Measurements from ENCODE around the gene ACOT6.

DNA sequence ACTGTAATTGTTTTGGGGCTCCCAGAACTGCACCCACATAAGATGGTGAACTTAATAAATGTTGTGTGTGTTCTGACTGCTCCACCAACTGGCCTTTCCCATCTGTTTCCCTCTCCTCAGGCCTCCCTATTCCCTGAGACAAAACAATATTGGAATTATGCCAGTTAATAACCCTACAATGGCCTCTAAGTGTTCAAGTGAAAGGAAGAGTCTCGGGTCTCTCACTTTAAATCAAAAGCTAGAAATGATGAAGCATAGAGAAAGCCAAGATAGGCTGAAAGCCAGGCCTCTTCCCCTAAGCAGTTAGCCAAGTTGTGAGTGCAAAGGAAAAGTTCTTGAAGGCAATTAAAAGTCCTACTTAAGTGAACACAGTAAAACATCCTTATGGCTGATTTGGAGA, 13.4 kb downstream of the ACOT6 start:
- TF ChIP-seq, protein P1, sequence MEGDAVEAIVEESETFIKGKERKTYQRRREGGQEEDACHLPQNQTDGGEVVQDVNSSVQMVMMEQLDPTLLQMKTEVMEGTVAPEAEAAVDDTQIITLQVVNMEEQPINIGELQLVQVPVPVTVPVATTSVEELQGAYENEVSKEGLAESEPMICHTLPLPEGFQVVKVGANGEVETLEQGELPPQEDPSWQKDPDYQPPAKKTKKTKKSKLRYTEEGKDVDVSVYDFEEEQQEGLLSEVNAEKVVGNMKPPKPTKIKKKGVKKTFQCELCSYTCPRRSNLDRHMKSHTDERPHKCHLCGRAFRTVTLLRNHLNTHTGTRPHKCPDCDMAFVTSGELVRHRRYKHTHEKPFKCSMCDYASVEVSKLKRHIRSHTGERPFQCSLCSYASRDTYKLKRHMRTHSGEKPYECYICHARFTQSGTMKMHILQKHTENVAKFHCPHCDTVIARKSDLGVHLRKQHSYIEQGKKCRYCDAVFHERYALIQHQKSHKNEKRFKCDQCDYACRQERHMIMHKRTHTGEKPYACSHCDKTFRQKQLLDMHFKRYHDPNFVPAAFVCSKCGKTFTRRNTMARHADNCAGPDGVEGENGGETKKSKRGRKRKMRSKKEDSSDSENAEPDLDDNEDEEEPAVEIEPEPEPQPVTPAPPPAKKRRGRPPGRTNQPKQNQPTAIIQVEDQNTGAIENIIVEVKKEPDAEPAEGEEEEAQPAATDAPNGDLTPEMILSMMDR (IDR thresholded peaks at IDR 0.05): no peak
- TF ChIP-seq, protein P2, sequence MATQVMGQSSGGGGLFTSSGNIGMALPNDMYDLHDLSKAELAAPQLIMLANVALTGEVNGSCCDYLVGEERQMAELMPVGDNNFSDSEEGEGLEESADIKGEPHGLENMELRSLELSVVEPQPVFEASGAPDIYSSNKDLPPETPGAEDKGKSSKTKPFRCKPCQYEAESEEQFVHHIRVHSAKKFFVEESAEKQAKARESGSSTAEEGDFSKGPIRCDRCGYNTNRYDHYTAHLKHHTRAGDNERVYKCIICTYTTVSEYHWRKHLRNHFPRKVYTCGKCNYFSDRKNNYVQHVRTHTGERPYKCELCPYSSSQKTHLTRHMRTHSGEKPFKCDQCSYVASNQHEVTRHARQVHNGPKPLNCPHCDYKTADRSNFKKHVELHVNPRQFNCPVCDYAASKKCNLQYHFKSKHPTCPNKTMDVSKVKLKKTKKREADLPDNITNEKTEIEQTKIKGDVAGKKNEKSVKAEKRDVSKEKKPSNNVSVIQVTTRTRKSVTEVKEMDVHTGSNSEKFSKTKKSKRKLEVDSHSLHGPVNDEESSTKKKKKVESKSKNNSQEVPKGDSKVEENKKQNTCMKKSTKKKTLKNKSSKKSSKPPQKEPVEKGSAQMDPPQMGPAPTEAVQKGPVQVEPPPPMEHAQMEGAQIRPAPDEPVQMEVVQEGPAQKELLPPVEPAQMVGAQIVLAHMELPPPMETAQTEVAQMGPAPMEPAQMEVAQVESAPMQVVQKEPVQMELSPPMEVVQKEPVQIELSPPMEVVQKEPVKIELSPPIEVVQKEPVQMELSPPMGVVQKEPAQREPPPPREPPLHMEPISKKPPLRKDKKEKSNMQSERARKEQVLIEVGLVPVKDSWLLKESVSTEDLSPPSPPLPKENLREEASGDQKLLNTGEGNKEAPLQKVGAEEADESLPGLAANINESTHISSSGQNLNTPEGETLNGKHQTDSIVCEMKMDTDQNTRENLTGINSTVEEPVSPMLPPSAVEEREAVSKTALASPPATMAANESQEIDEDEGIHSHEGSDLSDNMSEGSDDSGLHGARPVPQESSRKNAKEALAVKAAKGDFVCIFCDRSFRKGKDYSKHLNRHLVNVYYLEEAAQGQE (IDR thresholded peaks at IDR 0.05; ENCODE audit: insufficient read depth in 1 of 2, low read depth in 2 of 2, low read length in 1 of 2): no peak
- TF ChIP-seq TCF7L2 (IDR thresholded peaks at IDR 0.05; ENCODE audit: low read depth, low read length) (no peak), POLR2AphosphoS5 (IDR thresholded peaks at IDR 0.05; ENCODE audit: low read depth, low read length) (no peak)

Measured in Panc1 (cell line).